GM21381 (cell line): ENCODE results near the gene THUMPD3.

Experiments
- ATAC-seq: cut with Tn5 transposase; IDR thresholded peaks from one replicate; pipeline ENCODE4 v1.9.1; 2021; ENCODE audit warnings: mild to moderate bottlenecking, moderate library complexity; ENCODE audit not compliant: unreplicated experiment

The THUMPD3 gene

DNA sequence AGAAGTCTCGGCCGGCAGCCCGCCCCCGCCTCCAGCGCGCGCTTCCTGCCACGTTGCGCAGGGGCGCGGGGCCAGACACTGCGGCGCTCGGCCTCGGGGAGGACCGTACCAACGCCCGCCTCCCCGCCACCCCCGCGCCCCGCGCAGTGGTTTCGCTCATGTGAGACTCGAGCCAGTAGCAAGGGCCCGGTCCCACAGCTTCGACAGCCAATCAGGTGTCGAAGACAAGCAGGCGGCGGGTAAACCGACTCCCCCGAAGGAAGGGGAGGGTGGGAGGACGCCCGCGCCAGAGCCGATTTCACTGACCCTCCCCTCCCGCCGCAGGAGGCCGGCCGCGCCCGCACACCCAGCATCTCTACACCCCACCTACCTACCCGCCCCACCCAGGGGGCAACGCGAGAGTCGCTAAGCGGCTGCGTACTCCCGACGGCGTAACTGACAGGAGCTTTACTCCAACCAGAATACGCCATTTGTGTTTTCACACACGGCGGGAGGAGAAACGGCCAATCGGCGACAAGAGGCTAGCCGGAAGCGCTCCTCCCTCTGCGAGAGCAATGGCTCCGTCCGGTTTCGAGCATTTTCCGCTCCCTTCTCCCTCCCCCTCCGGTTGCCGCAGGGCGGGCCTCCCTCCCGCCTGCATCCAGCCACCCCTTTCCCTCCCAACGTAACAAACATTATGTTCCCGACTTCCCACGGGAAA lies 33.9 kb downstream of the THUMPD3 start:
- ATAC-seq, result peak; percentile 65

- peak; percentile 50 for ATAC-seq
Measured at GRCh38 chr3:9397332-9397905, 34.6 kb downstream of the THUMPD3 start, which contains the start of gene SETD5. Gene SETD5, plus strand, starts transcription at chr3:9397615. Its CDS starts 31,324 bp downstream, at chr3:9428939.

GRCh38 chr3:9397906-9398699 lies 35.2 kb downstream of the THUMPD3 start:
- ATAC-seq, result no peak

GRCh38 chr3:9398700-9399336 lies 36.0 kb downstream of the THUMPD3 start:
- no peak for ATAC-seq

GRCh38 chr3:9399337-9399703 lies 36.5 kb downstream of the THUMPD3 start:
- no peak for ATAC-seq

- ATAC-seq, result no peak
Measured at GRCh38 chr3:9399746-9400145, 36.9 kb downstream of the THUMPD3 start.

DNA sequence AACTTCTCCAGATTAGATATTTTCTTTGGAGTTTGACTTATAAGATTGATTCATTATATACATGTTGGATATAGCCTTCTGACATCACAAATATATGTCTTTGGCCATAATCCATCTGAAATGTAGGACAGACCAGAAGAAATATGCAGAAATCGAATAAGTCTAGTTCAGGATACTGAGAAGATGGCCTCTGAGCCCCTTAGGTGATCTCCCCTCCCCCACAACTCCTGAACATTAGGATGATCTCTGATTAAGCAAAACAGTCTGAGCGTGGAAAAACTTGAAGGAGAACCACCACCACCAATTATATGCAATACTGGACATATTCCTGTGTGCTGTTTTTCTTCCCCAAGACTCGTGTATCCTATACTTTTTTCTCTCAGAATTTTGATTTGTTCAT lies 37.8 kb downstream of the THUMPD3 start:
- no peak for ATAC-seq

- ATAC-seq, result no peak
Measured at GRCh38 chr3:9401986-9402385, 39.1 kb downstream of the THUMPD3 start.

- ATAC-seq, result no peak
Measured at GRCh38 chr3:9402410-9403228, 39.8 kb downstream of the THUMPD3 start.

DNA sequence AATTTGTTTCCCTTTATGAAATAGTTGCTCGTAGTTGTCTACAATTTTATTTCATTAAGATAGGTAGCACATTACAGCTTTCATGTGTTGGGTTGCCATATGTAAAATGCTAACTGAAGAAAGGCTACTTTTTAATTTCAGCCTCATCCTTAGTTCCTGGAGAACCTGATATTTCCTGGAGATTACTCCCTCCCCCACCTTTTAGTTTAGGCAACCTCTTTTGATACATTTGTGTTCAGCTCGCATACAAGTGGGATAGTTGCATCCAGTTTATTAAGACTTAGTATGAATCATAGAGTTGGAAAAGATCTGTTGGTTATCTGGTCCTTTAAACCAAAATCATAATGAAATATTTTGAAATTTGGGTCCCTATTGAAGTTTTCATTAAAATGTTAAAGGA lies 40.6 kb downstream of the THUMPD3 start:
- no peak for ATAC-seq

- no peak for ATAC-seq
Measured at GRCh38 chr3:9404680-9405079, 41.8 kb downstream of the THUMPD3 start.

DNA sequence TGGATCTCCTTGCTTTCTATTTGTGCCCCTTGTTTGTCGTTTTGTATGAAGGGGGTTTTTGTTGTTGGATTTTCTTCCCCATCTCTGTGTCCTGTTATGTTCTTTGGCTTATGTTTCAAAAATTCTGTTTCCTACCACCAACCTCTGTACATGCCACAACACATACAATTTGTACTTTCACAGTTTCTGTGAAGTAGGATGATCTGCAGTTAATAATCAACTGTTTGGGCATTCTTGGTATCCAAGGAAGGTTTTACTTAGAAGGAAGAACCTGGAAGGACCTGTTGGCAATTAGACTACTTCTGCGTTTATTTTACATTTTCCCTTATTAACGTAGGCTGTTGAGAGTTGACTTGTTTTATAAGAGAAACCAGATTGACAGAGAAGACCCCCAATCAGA lies 42.9 kb downstream of the THUMPD3 start:
- ATAC-seq, result no peak

GRCh38 chr3:9406856-9407626 lies 44.2 kb downstream of the THUMPD3 start:
- no peak for ATAC-seq

DNA sequence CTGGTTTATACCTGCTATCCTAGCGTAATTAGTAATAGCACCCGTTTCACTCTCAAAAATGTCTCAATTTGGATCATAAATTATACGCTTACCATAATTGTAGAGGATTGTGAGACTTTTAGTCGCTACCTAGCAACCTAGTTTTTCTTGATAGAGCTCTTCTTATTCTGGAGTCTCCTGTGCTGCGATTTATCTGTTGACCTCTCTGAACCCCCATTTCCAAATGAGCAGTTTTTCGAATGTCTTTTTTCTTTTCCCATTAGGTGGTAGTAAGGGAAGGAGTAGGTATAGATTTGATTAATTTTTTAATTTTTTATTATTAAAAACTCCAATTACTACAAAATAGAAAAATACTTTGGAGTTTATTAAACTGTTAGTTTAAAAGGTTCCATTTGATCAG lies 45.2 kb downstream of the THUMPD3 start:
- ATAC-seq, result no peak

GRCh38 chr3:9408546-9408945 lies 45.7 kb downstream of the THUMPD3 start:
- ATAC-seq, result no peak

- no peak for ATAC-seq
Measured at GRCh38 chr3:9409981-9410854, 47.4 kb downstream of the THUMPD3 start.

GRCh38 chr3:9411302-9411701 lies 48.4 kb downstream of the THUMPD3 start:
- ATAC-seq, result no peak

DNA sequence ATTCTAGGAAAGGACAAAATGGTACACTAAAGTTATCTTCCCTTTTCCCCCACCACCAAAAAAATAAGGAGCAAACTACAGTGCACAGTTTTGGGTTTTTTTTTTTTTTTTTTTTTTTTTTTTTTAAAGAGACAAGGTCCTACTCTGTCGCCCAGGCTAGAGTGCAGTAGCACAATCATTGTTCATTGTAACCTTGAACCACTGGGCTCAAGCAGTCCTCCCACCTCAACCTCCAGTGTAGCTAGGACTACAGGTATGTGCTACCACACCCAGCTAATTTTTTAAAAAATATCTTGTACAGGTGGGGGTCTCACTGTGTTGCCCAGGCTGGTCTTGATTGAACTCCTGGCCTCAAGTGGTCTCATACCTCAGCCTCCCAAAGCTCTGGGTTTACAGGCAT lies 49.4 kb downstream of the THUMPD3 start:
- no peak for ATAC-seq

DNA sequence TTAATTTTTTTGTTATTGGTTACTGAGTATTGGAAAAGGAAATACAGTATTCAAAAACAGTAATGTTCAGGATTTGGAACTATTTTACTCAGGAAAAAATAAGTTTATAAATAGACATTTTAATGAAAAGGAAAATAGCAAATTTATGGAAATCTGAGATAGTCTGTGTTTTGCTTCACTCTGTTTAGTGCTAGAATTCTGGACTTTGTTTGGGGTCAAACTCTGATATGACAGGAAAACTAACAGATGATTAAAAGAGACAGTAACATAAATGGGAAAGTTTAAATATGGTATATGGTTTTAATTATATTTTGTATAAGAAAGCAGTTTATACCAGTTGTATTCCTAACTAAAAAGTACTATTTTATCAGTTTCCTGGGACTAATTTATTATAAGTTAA lies 52.0 kb downstream of the THUMPD3 start:
- ATAC-seq, result no peak
